GM12874 (cell line): ENCODE data around the gene FAM3B.

Experiments
- TF ChIP-seq, protein P1 (sequence below): IDR thresholded peaks from 2 replicates; pipeline ENCODE4 v1.5.1; 2011; ENCODE audit warnings: low read depth, mild to moderate bottlenecking, control low read depth, low read length, moderate library complexity; ENCODE audit not compliant: insufficient read depth

FAM3B gene

DNA sequence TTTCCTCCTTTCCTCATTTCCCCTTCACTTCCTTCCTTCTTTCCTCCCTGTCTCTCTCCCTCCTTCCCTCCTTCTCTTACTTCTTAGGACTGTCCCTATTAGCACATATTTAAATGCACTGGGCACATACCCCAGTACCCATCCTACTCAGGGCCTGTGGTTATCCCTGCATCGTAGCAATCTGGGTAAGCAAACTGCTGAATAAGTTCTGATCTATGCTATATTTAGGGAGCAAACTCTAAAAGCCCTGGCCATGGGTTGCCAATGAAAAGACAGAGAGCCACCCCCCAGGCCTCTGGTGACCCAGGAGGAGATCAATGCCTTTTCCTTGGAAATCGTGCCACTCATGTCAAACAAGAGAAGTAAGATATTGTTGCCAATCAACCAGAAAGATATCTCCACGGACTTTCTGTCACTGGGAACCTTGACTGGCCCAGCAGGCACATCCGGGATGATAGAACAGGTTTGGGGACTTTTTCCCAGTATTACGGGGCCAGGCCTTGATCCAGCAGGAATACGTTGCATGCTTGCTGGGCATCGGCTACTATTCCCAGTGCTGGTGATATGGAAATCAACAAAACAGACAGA is 5.4 kb downstream of the FAM3B start:
- TF ChIP-seq, protein P1, sequence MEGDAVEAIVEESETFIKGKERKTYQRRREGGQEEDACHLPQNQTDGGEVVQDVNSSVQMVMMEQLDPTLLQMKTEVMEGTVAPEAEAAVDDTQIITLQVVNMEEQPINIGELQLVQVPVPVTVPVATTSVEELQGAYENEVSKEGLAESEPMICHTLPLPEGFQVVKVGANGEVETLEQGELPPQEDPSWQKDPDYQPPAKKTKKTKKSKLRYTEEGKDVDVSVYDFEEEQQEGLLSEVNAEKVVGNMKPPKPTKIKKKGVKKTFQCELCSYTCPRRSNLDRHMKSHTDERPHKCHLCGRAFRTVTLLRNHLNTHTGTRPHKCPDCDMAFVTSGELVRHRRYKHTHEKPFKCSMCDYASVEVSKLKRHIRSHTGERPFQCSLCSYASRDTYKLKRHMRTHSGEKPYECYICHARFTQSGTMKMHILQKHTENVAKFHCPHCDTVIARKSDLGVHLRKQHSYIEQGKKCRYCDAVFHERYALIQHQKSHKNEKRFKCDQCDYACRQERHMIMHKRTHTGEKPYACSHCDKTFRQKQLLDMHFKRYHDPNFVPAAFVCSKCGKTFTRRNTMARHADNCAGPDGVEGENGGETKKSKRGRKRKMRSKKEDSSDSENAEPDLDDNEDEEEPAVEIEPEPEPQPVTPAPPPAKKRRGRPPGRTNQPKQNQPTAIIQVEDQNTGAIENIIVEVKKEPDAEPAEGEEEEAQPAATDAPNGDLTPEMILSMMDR, result no peak

DNA sequence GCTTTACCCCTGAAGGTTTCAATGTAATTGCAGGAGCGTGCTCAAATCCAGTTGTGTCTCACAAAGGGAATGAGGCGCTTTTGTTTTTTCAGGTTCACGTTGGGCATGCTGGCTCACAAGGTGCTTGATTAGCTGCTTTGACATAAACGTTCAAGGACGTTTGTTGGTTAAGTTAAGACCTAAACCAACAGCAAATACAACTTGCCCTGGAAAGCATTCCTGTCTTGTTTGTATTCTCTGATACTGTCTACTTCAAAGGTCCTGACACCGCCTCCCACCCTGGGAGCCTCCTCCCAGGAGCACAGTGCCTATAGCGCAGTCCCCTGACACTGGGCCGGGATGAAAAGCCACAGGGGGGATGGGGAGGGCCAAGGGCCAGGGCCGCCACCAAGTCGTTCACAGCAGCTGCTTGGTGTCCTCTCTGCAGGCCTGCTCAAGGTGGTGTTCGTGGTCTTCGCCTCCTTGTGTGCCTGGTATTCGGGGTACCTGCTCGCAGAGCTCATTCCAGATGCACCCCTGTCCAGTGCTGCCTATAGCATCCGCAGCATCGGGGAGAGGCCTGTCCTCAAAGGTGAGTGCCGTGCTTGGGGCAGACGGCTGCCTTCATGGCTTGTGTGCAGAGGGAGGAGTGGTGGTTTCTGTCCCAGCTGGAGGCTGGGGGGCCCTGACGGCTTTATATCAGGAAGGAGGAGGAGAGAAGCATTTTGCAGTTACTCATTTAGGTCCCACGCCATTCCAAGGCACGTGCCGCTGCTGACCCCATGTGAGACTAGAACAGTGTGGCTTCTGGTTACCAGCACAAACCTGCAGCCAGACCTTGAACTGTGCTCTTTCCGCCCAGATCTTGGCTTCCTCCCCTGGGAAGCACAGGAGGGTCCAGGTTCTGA is 6.1 kb downstream of the FAM3B start:
- TF ChIP-seq, protein P1, result no peak

DNA sequence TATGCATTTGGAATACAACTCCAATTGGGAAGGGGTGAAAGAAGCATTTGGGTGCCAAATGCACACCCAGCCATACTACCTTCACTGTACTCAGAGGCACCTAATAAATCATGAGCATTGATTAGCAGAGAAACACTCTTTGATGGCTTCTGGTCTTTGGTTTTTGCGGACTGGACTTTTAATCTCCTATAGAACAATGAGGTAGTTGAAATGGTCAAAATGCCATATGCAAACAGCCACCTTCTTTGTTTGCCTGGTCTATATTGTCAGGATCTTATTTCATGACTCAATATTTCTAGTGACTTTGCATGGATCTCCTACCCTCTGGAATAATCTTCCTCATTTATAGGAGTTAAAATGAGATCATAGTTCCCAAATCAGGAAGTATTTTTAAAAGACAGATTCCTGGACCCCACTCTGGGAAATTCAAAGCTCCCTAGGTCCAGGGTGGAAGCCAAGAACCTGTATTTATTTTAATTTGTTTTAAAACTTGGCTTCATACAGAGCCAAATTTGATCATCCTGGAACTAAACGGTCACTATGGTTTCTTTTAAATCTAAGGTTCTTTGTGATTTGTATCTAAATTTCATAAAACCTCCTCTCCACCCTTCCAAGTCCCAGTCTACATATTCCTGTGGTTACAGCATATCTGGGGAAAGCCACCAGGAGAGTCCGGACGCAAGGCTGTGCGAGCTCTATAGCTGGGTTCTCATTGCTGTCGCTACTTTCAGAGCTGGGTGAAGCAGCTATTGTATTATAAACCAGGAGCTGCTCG is 8.7 kb downstream of the FAM3B start:
- TF ChIP-seq, protein P1, result no peak

DNA sequence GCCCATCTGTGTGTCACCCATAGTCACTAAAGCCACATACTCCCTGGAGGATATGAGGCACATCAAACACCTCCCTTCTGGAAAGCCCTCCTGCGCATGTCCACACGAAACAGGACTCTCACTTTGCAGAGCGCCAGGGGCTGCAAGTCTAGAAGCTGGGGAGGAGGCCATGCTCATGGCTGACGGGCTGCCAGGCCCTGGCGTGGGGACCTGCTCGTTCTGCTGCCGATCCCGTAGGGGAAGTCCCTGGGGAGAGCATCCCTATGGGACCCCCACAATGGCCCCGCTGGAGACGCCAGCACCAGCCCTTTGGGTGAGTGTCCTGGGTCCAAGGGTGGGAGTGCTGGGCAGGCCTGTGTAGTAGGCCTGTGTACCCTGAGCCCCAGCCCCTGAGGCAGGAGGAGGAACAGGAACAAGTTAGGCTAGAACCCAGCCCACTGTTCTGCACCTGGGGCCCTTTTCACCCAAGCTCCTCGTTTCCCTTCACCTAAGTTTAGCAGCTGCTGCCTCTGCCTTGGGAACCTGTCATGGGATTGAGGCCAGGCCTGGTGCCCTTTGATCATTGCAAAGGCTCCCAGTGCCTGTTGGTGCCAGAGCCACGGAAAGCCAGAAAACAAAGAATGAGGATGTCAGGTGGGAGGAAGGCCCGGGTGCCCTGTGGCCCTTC is 9.9 kb downstream of the FAM3B start:
- TF ChIP-seq, protein P1, result no peak

DNA sequence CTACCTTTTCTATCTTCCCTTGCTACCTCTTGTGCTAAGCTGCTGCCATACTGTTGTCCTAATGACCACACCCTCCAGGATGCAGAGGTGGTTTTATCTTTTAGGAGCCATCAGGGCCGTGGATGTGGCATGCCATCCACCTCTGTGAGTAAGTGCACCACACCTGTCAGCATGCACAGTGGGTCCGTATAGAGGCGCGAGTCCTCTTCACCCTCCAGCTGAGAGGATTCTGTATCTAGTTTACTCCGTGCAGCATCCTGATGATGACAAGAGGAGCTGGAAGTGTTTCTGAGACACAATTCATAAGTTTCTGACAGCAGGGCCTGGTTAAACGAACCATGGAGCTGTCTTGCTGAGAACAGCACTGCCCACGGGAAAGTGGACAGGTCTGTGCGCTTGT is 11.2 kb downstream of the FAM3B start:
- TF ChIP-seq, protein P1, result no peak

DNA sequence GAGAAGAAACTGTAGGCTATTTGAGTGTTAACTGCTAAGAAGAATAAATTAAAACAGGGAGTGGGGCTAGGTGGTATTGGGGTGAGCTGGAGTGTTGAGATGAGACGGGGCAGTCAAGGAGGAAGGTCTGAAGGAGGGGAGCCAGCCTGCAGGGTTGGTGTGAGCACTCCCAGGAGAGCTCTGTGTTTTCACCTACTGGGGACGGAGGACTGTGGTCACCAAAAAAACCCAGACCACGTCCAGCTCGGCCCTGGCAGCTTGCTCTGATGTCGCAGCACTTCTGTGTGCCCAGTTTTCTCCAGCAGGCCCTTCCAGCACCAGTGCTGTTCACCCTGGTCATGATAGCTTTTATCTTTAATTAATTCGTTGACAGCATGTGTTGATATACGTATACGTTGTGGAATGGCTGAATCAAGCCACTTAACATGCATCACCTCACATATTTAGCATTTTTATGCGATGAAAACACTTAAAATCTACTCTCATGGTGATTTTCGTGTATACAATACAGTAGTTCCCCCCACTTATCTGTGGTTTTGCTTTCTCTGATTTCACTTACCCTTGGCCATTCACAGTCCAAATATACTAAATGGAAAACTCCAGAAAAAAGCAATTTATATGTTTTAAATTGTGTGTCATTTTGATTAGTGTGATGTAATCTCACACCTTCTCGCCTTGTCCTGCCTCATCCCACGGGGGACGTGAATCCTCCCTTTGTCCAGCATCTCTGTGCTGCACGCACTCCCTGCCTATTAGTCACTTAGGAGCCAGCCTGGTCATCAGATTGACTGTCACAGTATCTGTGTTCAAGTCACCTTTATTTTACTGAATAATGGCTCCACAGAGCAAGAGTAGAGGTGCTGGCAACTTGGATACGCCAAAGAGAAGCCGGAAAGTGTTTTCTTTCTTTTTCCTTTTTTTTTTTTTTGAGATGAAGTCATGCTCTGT is 12.3 kb downstream of the FAM3B start:
- TF ChIP-seq, protein P1, result no peak
